Keratinocyte (primary cell): ENCODE data around the gene ZRANB1.

ENCODE experiments used
- EZH2 ChIP-seq: IDR thresholded peaks from one replicate; pipeline ENCODE4 v1.6.1; 2012; ENCODE audit warnings: inconsistent platforms, mild to moderate bottlenecking, low read length, moderate library complexity
- TF ChIP-seq, protein P1 (sequence below), 3 experiments: IDR thresholded peaks in 1 of 3; conservative IDR thresholded peaks in 1 of 3; optimal IDR thresholded peaks in 1 of 3; 2 replicates in 2 of 3; 3 replicates in 1 of 3; pipeline versions ENCODE3 to v1.5.1; 2011; ENCODE audit warnings: low read length in 3 of 3, mild to moderate bottlenecking in 3 of 3, moderate library complexity in 2 of 3, control low read depth in 1 of 3, inconsistent platforms in 1 of 3; ENCODE audit not compliant: insufficient read depth in 2 of 3; ENCODE audit errors: extremely low read depth in 1 of 3

GRCh38 chr10:124995605-124996004, 53.7 kb downstream of the ZRANB1 start:
- TF ChIP-seq EZH2 = no peak
- TF ChIP-seq, protein P1, sequence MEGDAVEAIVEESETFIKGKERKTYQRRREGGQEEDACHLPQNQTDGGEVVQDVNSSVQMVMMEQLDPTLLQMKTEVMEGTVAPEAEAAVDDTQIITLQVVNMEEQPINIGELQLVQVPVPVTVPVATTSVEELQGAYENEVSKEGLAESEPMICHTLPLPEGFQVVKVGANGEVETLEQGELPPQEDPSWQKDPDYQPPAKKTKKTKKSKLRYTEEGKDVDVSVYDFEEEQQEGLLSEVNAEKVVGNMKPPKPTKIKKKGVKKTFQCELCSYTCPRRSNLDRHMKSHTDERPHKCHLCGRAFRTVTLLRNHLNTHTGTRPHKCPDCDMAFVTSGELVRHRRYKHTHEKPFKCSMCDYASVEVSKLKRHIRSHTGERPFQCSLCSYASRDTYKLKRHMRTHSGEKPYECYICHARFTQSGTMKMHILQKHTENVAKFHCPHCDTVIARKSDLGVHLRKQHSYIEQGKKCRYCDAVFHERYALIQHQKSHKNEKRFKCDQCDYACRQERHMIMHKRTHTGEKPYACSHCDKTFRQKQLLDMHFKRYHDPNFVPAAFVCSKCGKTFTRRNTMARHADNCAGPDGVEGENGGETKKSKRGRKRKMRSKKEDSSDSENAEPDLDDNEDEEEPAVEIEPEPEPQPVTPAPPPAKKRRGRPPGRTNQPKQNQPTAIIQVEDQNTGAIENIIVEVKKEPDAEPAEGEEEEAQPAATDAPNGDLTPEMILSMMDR (optimal IDR thresholded peaks at IDR 0.05 in 1 of 3, IDR thresholded peaks at IDR 0.05 in 1 of 3, conservative IDR thresholded peaks at IDR 0.05 in 1 of 3; ENCODE audit: extremely low read depth in 1 of 3, insufficient read depth in 2 of 3, low read length in 3 of 3) = no peak
